Panc1 (cell line): ENCODE measurements around the gene SPDYC. TPM values are rescaled to one million over a fixed set of nuclear protein-coding genes. Genes with fewer than 3 reads are reported as not detected.

ENCODE experiments used
- ATAC-seq: fragments of 200-7000 bp; cut with Tn5 transposase; 2 replicates; pipeline ENCODE4 v1.9.1; 2020; ENCODE audit warnings: mild to moderate bottlenecking, moderate library complexity
- BruUV-seq: library from RNA; stranded (reverse); fragments of 400-500 nt; replicated peaks from 2 replicates; lab custom pipeline; 2021; lab: Mats Ljungman, UMichigan
- CTCF ChIA-PET: fragments of 300-600 bp; sonication (Branson Sonifier 250); formaldehyde crosslinking; loops from one replicate; lab custom pipeline; 2022; ENCODE audit warnings: antibody characterized with exemption; lab: Charles Lee
- POLR2A ChIA-PET: fragments of 300-600 bp; sonication (Branson Sonifier 250); formaldehyde crosslinking; loops from one replicate; lab custom pipeline; 2022; ENCODE audit warnings: antibody characterized with exemption; lab: Charles Lee
- DNase-seq: peaks from one replicate; pipeline ENCODE4 v3.0.0-alpha.2; 2010; ENCODE audit warnings: low read depth, low spot score
- H3K27ac ChIP-seq: 2 replicates; pipeline ENCODE4 v1.5.1; 2011; ENCODE audit warnings: mild to moderate bottlenecking, low read length, inconsistent platforms
- H3K27me3 ChIP-seq: fragments of 200-500 bp; sonication (Bioruptor generic); 2 replicates; pipeline ENCODE4 v1.6.0; 2014; ENCODE audit warnings: low read length, inconsistent platforms; ENCODE audit not compliant: control insufficient read depth, insufficient read depth
- H3K36me3 ChIP-seq: fragments of 200-500 bp; sonication (Bioruptor generic); 2 replicates; pipeline ENCODE4 v1.5.1; 2014; ENCODE audit warnings: inconsistent platforms, mild to moderate bottlenecking, low read length, moderate library complexity; ENCODE audit not compliant: control insufficient read depth, insufficient read depth
- H3K4me1 ChIP-seq: 2 replicates; pipeline ENCODE4 v1.5.1; 2011; ENCODE audit warnings: inconsistent platforms, mild to moderate bottlenecking, low read length, moderate library complexity; ENCODE audit not compliant: control insufficient read depth, insufficient read depth
- H3K4me3 ChIP-seq, 2 experiments: 2 replicates each; pipeline ENCODE4 v1.5.1; 2011 to 2012; ENCODE audit warnings: low read depth in 2 of 2, low read length in 2 of 2, mild to moderate bottlenecking in 2 of 2, inconsistent platforms in 1 of 2, moderate library complexity in 1 of 2
- H3K9me3 ChIP-seq: fragments of 200-500 bp; sonication (Bioruptor generic); 2 replicates; pipeline ENCODE4 v1.5.1; 2014; ENCODE audit warnings: low read depth, mild to moderate bottlenecking, inconsistent platforms, low read length, moderate library complexity; ENCODE audit not compliant: control insufficient read depth, insufficient read depth
- POLR2AphosphoS5 ChIP-seq: IDR thresholded peaks from 2 replicates; pipeline ENCODE4 v1.6.1; 2012; ENCODE audit warnings: mild to moderate bottlenecking, low read depth, low read length, moderate library complexity
- SIN3A ChIP-seq: IDR thresholded peaks from 2 replicates; pipeline ENCODE4 v1.6.1; 2012; ENCODE audit warnings: low read depth, mild to moderate bottlenecking, low read length, moderate library complexity, borderline replicate concordance; ENCODE audit not compliant: insufficient read depth
- TCF7L2 ChIP-seq: IDR thresholded peaks from 2 replicates; pipeline ENCODE4 v1.6.1; 2011; ENCODE audit warnings: mild to moderate bottlenecking, low read depth, low read length, inconsistent platforms
- in situ Hi-C: cut with HindIII; loops from 2 replicates; pipeline ENCODE4 v1.10.0; 2016; ENCODE audit warnings: low sequenced_read_pairs, low pct_unique_long_range_greater_than_20kb
- intact Hi-C: fragments of 100-400 bp; cut with micrococcal nuclease; formaldehyde crosslinking; loops from one replicate; pipeline ENCODE4 v1.10.0; 2022; ENCODE audit not compliant: unreplicated experiment
- total RNA-seq: library from RNA; stranded (reverse); gene quantifications from one replicate; pipeline ENCODE4 v1.2.1, GENCODE V29; 2021; ENCODE audit not compliant: unreplicated experiment
- TF ChIP-seq, protein P1 (sequence below), 2 experiments: IDR thresholded peaks; 2 replicates each; pipeline ENCODE4 v1.6.1; 2011 to 2012; ENCODE audit warnings: low read depth in 2 of 2, control low read depth in 1 of 2, low read length in 1 of 2, mild to moderate bottlenecking in 1 of 2, moderate library complexity in 1 of 2; ENCODE audit not compliant: insufficient read depth in 1 of 2
- TF ChIP-seq, protein P2 (sequence below): fragments of 450-650 bp; IDR thresholded peaks from 2 replicates; pipeline ENCODE4 v1.5.1; 2017; ENCODE audit warnings: mild to moderate bottlenecking

Gene SPDYC
- total RNA-seq, 1 experiment from 2014 or later: not detected

DNA sequence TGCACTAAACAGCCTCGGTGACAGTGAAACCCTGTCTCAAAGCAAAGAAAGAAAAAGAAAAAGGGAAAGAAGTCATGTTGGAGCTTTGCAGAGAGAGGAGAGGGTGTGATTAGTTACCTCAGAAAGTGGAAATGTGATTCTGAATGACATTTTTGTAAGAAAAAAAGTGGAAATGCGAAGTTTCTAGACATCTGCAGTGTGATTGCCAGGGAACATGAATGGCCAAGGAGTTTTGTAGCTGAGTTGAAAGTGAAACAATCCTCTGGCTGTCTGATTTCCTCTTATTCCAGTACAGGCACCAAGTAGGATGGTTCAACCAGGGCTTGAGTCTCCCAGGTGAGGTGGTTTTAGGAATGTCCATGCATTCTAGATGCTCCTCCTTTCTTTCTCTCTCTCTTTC is 17.9 kb upstream of the SPDYC start:
- no peak for ATAC-seq
- CTCF ChIA-PET: no interaction called here
- in situ Hi-C loops: no loop called here
- no peak for DNase-seq
- POLR2A ChIA-PET: no interaction called here
- H3K36me3 ChIP-seq: no peaks in the 10 kb centered on the region
- intact Hi-C loops: no loop called here
- TF ChIP-seq SIN3A (no peak), POLR2AphosphoS5 (no peak)
- TF ChIP-seq, protein P1, sequence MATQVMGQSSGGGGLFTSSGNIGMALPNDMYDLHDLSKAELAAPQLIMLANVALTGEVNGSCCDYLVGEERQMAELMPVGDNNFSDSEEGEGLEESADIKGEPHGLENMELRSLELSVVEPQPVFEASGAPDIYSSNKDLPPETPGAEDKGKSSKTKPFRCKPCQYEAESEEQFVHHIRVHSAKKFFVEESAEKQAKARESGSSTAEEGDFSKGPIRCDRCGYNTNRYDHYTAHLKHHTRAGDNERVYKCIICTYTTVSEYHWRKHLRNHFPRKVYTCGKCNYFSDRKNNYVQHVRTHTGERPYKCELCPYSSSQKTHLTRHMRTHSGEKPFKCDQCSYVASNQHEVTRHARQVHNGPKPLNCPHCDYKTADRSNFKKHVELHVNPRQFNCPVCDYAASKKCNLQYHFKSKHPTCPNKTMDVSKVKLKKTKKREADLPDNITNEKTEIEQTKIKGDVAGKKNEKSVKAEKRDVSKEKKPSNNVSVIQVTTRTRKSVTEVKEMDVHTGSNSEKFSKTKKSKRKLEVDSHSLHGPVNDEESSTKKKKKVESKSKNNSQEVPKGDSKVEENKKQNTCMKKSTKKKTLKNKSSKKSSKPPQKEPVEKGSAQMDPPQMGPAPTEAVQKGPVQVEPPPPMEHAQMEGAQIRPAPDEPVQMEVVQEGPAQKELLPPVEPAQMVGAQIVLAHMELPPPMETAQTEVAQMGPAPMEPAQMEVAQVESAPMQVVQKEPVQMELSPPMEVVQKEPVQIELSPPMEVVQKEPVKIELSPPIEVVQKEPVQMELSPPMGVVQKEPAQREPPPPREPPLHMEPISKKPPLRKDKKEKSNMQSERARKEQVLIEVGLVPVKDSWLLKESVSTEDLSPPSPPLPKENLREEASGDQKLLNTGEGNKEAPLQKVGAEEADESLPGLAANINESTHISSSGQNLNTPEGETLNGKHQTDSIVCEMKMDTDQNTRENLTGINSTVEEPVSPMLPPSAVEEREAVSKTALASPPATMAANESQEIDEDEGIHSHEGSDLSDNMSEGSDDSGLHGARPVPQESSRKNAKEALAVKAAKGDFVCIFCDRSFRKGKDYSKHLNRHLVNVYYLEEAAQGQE (IDR thresholded peaks at IDR 0.05; ENCODE audit: insufficient read depth in 1 of 2, low read depth in 2 of 2, low read length in 1 of 2): no peak
- TF ChIP-seq, protein P2, sequence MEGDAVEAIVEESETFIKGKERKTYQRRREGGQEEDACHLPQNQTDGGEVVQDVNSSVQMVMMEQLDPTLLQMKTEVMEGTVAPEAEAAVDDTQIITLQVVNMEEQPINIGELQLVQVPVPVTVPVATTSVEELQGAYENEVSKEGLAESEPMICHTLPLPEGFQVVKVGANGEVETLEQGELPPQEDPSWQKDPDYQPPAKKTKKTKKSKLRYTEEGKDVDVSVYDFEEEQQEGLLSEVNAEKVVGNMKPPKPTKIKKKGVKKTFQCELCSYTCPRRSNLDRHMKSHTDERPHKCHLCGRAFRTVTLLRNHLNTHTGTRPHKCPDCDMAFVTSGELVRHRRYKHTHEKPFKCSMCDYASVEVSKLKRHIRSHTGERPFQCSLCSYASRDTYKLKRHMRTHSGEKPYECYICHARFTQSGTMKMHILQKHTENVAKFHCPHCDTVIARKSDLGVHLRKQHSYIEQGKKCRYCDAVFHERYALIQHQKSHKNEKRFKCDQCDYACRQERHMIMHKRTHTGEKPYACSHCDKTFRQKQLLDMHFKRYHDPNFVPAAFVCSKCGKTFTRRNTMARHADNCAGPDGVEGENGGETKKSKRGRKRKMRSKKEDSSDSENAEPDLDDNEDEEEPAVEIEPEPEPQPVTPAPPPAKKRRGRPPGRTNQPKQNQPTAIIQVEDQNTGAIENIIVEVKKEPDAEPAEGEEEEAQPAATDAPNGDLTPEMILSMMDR: no peak
- H3K27me3 ChIP-seq: no peaks in the 10 kb centered on the region
- H3K9me3 ChIP-seq: no peaks in the 10 kb centered on the region; the same call in 1 of the 2 replicates
- no TSS peak for BruUV-seq
- no peak overlapping the region for H3K4me3 ChIP-seq
- peaks cover 13% of the 10 kb centered on the region for H3K4me1 ChIP-seq
- no peak overlapping the region for H3K27ac ChIP-seq

DNA sequence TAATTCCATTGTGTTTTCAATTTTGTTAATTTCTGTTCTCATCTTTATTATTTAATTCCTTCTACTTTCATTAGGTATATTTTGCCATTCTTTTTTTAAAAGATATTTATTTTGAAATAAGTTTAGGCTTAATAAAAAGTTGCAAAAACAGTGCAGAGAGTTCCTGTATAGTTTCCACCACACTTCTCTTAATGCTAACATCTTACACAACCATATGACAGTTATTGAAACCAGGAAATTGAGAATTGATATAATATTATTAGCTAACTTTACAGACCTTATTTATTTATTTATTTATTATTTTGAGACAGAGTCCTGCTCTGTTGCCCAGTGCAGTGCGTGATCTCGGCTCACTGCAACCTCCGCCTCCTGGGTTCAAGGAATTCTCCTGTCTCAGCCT is 13.8 kb upstream of the SPDYC start:
- DNase-seq (no peak), ATAC-seq (no peak)
- Histone ChIP-seq H3K27me3 (no peaks in the 10 kb centered on the region), H3K4me1 (peaks cover 2% of the 10 kb centered on the region), H3K27ac (no peak overlapping the region), H3K9me3 (no peaks in the 10 kb centered on the region), H3K36me3 (no peaks in the 10 kb centered on the region), H3K4me3 (no peak overlapping the region)
- TF ChIP-seq TCF7L2 (no peak), POLR2AphosphoS5 (no peak), SIN3A (no peak)
- TF ChIP-seq, protein P2: no peak
- TF ChIP-seq, protein P1 (IDR thresholded peaks at IDR 0.05; ENCODE audit: insufficient read depth in 1 of 2, low read depth in 2 of 2, low read length in 1 of 2): no peak
- in situ Hi-C loops (no loop called here), intact Hi-C loops (no loop called here)
- POLR2A ChIA-PET: no interaction called here
- BruUV-seq: no TSS peak
- CTCF ChIA-PET: no interaction called here
